ENCODE results near the gene CSNK1A1. TPM values are rescaled to one million over a fixed set of nuclear protein-coding genes. Genes with fewer than 3 reads are reported as not detected.

The CSNK1A1 gene
- total RNA-seq, 1 experiment from 2014 or later = 263 TPM

DNA sequence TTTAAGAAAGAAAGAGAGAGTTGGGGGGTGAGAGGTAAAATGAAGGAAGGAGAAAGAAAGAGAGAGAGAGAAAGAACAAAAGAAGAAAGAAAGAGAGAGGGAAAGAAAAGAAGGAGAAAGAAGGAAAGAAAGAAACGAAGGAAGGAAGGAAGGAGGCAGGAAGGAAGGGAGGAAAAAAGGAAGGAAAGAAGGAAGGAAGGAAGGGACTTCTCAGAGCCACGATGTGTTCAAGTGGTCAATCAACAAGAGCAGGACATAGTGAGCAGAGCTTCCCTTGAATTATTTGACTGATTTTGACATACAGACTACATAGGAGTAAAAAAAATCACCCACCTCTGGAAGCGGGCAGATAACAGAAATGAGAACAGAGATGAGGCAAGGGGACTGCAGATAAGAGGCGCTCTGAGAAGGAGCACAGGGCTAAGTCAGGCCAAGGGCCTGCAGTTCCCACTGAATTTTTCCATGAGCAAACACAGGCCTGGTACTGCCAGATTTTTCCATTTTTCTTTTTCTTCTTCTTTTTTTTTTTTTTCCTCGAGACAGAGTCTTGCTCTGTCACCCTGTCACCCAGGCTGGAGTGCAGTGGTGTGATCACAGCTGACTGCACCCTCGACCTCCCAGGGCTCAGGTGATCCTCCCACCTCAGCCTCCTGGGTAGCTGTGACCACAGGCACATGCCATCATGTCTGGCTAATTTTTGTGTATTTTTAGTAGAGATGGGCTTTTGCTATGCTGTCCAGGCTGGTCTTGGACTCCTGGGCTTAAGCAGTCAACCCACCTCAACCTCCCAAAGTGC lies 94.4 kb downstream of the CSNK1A1 start:
- intact Hi-C loops (cut with micrococcal nuclease) = no loop called here
- ATAC-seq = no peak
- ChIA-PET POLR2A (interaction anchor here (1.2 to 2.4 kb wide), 4 partner anchors 10 to 94 kb away, joined by 3 to 10 read pairs (median 6); partner anchors contain the start of gene CSNK1A1), RAD21 (ENCODE audit: low non-redundant PET in 1 of 2, low total read pairs in 2 of 2, uncharacterized antibody in 2 of 2, unreplicated experiment in 2 of 2) (no interaction called here), CTCF (interaction anchor here (1.0 to 2.0 kb wide), 4 partner anchors 11 to 66 kb away, joined by 3 to 10 read pairs (median 4); no protein-coding TSS in a partner anchor)
- H3K9me2 ChIP-seq (ENCODE audit: insufficient read depth) = no peaks in the 10 kb centered on the region
- peaks cover 29 to 63% of the 10 kb centered on the region in 2 experiments for H3K4me1 ChIP-seq (ENCODE audit: control insufficient read depth in 1 of 2, insufficient read depth in 2 of 2, low read length in 2 of 2)
- no peaks in the 10 kb centered on the region for H3K27me3 ChIP-seq (ENCODE audit: insufficient read depth, low read length)
- H3K36me3 ChIP-seq (ENCODE audit: control insufficient read depth in 1 of 2, insufficient read depth in 2 of 2, low read length in 2 of 2) = no peaks in the 10 kb centered on the region
- TF ChIP-seq JUND (IDR thresholded peaks at IDR 0.05) = no peak
- H3K79me2 ChIP-seq (ENCODE audit: insufficient read depth, low read length) = no peaks in the 10 kb centered on the region
- H3K9me3 ChIP-seq (ENCODE audit: control insufficient read depth in 1 of 2, insufficient read depth in 1 of 2, low read depth in 1 of 2, low read length in 2 of 2) = no peaks in the 10 kb centered on the region
- BruUV-seq (replicated peaks) = no TSS peak
- no peak for DNase-seq (ENCODE audit: low read depth, low spot score)
- peak overlapping the region; percentile 42 for H3K9ac ChIP-seq (ENCODE audit: low read length)
- H3K27ac ChIP-seq (ENCODE audit: low read depth, low read length) = no peak overlapping the region
- H3K4me3 ChIP-seq (replicated peaks in 1 of 2; ENCODE audit: low read depth in 1 of 2, low read length in 2 of 2) = no peak overlapping the region
- H3K4me2 ChIP-seq (ENCODE audit: low read length) = peak overlapping the region; percentile 76
- no peak overlapping the region for H2AFZ ChIP-seq (ENCODE audit: low read depth, low read length, poor library complexity, severe bottlenecking)
- no peaks in the 10 kb centered on the region for H4K20me1 ChIP-seq (ENCODE audit: insufficient read depth)

GRCh38 chr5:149455889-149456409 lies 95.3 kb downstream of the CSNK1A1 start:
- H3K4me1 ChIP-seq (ENCODE audit: control insufficient read depth in 1 of 2, insufficient read depth in 2 of 2, low read length in 2 of 2) = peaks cover 29 to 71% of the 10 kb centered on the region in 2 experiments
- TF ChIP-seq EGR1 (IDR thresholded peaks at IDR 0.05; ENCODE audit: low read depth) (no peak), ZFX (IDR thresholded peaks at IDR 0.05) (no peak), YY1 (IDR thresholded peaks at IDR 0.05; ENCODE audit: extremely low read depth, insufficient replicate concordance, low read depth, low read length) (peak; percentile 14), POLR2AphosphoS5 (IDR thresholded peaks at IDR 0.05; ENCODE audit: low read depth, low read length) (peak; percentile 59; the same call in 1 of the 2 replicates), TCF7L2 (IDR thresholded peaks at IDR 0.05; ENCODE audit: borderline replicate concordance, extremely low read depth, insufficient read depth, insufficient read length) (peak; percentile 94), ZBTB33 (IDR thresholded peaks at IDR 0.05; ENCODE audit: extremely low read depth, insufficient replicate concordance, low read length) (no peak)
- H3K79me2 ChIP-seq (ENCODE audit: insufficient read depth, low read length) = no peaks in the 10 kb centered on the region
- peak; percentile 87 for ATAC-seq
- BruUV-seq (replicated peaks) = no TSS peak
- H3K4me2 ChIP-seq (ENCODE audit: low read length) = peak overlapping the region; percentile 76
- peak; percentile 90 for DNase-seq (ENCODE audit: low read depth, low spot score)
- no peaks in the 10 kb centered on the region for H3K27me3 ChIP-seq (ENCODE audit: insufficient read depth, low read length)
- intact Hi-C loops (cut with micrococcal nuclease) = no loop called here
- ChIA-PET POLR2A (interaction anchor here (1.2 to 2.4 kb wide), 4 partner anchors 9 to 95 kb away, joined by 3 to 10 read pairs (median 6); partner anchors contain the start of gene CSNK1A1), CTCF (interaction anchor here (1.0 to 2.0 kb wide), 6 partner anchors 10 to 109 kb away, joined by 3 to 10 read pairs (median 3); no protein-coding TSS in a partner anchor), RAD21 (ENCODE audit: low non-redundant PET in 1 of 2, low total read pairs in 2 of 2, uncharacterized antibody in 2 of 2, unreplicated experiment in 2 of 2) (interaction anchor here in 1 of 2 experiments (0.6 to 1.2 kb wide), 2 partner anchors 10 to 45 kb away, joined by 3 read pairs; no protein-coding TSS in a partner anchor)
- H3K27ac ChIP-seq (ENCODE audit: low read depth, low read length) = peak overlapping the region; percentile 27
- H3K4me3 ChIP-seq (replicated peaks in 1 of 2; ENCODE audit: low read depth in 1 of 2, low read length in 2 of 2) = peak overlapping the region in 1 of 2 experiments; percentile 42; a peak in 2 of 4 replicates
- H3K9ac ChIP-seq (ENCODE audit: low read length) = peak overlapping the region; percentile 42
- H3K36me3 ChIP-seq (ENCODE audit: control insufficient read depth in 1 of 2, insufficient read depth in 2 of 2, low read length in 2 of 2) = no peaks in the 10 kb centered on the region
- H4K20me1 ChIP-seq (ENCODE audit: insufficient read depth) = no peaks in the 10 kb centered on the region
- H2AFZ ChIP-seq (ENCODE audit: low read depth, low read length, poor library complexity, severe bottlenecking) = peak overlapping the region; percentile 42
- no peaks in the 10 kb centered on the region for H3K9me3 ChIP-seq (ENCODE audit: control insufficient read depth in 1 of 2, insufficient read depth in 1 of 2, low read depth in 1 of 2, low read length in 2 of 2)
- H3K9me2 ChIP-seq (ENCODE audit: insufficient read depth) = no peaks in the 10 kb centered on the region
